ENCODE data around the gene SSH3.

- TF ChIP-seq, protein P1, sequence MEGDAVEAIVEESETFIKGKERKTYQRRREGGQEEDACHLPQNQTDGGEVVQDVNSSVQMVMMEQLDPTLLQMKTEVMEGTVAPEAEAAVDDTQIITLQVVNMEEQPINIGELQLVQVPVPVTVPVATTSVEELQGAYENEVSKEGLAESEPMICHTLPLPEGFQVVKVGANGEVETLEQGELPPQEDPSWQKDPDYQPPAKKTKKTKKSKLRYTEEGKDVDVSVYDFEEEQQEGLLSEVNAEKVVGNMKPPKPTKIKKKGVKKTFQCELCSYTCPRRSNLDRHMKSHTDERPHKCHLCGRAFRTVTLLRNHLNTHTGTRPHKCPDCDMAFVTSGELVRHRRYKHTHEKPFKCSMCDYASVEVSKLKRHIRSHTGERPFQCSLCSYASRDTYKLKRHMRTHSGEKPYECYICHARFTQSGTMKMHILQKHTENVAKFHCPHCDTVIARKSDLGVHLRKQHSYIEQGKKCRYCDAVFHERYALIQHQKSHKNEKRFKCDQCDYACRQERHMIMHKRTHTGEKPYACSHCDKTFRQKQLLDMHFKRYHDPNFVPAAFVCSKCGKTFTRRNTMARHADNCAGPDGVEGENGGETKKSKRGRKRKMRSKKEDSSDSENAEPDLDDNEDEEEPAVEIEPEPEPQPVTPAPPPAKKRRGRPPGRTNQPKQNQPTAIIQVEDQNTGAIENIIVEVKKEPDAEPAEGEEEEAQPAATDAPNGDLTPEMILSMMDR (IDR thresholded peaks at IDR 0.05): no peak
- TF ChIP-seq POLR2A (IDR thresholded peaks at IDR 0.05): no peak
These were observed 42.9 kb upstream of the SSH3 start for GRCh38 chr11:67260406-67260805.
